CD4-positive, alpha-beta T cell treated with Interleukin-4 for 1 hour (primary cell): ENCODE data around the gene HDGFL2.

Experiments used
- DNase-seq, 2 donors: peaks; one replicate each; pipeline ENCODE4 v3.0.0-alpha.2; 2020 to 2022

HDGFL2 gene

DNA sequence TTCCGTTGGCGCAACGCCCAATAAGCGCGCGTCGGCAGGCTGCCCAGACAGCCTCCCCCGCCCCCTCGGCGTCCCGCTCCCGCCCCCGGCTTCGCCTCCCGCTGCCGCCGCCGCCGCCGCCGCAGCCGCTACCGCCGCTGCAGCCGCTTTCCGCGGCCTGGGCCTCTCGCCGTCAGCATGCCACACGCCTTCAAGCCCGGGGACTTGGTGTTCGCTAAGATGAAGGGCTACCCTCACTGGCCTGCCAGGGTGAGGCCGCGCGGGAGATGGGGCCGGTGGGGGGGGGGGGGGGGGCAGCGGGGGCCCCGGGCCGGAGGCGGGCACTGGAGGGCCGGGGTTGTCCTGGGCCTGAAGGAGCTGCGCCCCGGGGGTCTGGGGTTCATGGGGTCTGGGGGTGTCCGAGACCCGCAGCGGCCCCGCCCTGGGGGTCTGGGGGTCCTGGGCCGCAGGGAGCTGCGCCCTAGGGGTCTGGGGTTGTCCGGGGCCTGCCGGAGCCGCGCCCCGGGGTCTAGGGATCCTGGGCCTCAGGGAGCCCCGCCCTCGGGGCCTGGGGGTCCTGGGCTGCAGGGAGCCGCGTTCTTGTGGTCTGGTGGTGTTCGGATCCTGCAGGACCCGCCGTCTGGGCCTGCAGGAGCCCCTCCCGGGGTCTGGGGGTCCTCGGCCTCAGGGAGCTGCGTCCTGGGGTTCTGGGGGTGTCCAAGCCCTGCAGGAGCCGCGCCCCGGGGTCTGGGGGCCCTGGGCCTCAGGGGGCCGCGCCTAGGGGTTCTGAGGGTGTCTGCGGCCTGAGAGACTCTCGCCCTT, at the start of gene HDGFL2:
TSS of gene HDGFL2 (plus strand) at position 124 of the 801 bp plus-strand sequence. CDS start at position 178, 54 bp downstream.
- no peak for DNase-seq

DNA sequence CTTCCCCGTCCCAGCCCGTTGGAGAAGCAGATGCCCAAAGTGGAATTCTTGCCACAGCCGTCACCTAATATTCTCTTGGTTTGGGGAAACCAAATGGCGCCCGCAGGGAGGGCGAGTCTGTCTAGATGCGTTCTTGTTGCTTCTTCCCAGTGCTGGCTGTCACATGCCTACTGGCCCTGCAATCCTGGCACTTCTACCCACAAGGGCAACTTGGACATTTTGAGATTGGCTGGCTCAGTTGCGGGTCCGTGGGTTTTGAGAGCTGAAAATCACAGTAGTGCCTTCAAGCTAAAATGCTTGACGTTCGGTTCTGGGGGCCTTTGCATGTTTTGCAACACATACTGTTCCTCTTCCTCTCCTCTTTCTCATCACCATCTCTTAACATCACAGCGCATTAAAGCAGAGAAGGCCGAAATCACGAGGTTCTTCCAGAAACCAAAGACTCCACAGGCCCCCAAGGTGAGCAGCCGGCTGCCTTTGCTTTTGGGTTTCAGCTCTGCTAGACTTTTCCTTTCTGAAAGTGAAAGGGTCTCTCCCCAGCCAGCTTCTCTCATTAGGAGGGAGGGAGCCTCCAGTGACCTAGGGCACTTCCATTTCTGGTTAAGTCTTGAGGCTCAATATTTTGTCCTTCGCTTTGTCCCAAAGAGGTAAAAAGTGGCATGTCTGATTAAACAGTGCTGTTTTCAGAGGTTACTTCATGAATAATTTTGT, 48.5 kb upstream of the HDGFL2 start:
- no peak for DNase-seq

DNA sequence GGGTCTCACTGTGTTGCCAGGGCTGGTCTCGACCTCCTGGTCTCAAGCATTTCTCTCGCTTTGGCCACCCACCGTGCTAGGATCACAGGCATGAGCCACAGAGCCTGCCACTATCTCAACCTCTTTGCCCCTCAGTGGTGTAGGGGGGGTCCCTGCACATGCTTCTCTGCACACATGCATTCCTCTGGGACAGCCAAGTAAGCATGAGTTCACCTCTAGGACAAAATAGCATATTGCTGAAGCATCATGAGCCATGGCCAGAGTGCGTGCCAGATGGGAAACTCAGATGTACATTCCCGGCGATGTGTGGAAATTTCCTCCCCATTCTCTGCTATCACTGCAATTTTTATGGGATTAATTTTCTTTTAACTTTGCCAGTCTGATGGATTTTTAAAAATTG, 46.6 kb upstream of the HDGFL2 start:
- no peak for DNase-seq

DNA sequence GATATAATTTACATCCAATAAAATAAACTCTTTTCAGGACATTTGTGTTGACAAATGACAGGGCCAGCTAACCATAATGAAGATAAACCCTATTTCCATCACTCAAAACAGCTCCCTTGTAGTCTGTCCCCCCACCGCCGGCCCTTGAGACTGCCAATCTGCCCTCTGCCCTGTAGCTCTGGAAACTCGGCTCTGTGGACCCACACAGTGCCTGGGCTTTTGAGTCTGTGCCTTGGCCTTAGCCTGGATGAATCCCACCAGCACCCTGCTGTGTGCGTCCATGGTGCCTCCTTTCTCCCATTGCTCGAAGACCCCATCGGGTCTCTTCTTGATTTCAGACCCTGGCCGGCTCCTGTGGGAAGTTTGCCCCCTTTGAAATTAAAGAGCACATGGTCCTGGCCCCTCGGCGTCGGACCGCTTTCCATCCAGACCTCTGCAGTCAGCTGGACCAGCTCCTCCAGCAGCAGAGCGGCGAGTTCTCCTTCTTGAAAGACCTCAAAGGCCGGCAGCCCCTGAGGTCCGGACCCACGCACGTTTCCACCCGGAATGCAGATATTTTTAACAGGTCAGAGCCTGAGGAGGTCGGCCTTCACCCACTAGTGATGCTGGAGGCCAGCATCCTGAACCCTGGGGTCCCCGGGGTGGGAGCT, 43.6 kb upstream of the HDGFL2 start:
- no peak for DNase-seq

DNA sequence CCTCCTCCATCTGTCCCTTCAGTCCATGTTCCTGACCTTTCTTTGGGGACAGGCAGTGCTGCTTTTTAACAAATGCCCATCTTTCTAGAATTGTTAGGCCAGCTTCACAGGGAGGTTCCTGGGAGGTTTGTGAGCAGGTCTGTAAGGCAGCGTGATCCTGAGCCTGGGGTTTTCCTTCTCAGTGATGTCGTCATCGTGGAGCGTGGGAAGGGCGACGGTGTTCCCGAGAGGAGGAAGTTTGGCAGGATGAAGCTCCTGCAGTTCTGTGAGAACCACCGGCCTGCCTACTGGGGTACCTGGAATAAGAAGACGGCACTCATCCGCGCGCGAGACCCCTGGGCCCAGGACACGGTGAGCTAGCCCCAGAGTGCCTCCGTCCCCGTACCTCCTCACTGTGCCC, 42.8 kb upstream of the HDGFL2 start:
- no peak for DNase-seq

DNA sequence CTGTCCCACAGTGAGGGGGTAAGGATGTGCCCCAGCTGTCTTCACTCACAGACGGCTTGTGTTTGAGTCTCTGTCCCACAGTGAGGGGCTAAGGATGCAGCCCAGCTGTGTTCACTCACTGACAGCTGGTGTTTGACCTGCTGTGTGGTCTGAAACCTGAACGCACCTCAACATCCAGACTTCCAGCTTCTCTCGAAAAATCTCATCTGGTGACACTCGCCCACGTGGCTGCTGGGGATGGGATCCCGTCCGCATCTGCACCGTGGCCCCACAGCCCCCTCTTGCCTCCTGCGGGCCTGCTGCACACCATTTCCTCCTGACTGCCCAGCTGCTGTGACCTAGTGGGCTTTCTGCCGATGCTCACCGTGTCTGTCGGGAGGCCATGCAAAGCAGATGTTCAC, 42.3 kb upstream of the HDGFL2 start:
- DNase-seq, result no peak

DNA sequence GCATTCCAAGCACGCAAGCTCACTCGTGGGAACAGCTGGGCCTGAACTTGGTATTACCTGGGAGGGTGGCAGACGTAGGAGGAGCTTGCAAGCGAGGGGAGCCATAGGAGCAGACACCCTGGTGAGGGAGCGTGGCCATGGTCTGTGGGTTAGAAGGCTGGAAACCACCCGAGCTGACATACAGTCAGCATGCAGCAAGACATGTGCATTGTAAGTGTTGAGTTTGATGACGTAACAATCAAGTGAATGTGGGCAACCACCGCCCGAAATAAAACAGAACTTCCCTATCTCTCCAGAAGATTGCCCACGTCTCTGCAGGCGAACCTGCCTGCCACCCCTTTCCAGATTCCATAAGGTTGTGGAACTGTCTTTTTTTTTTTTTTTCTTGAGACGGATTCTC, 41.3 kb upstream of the HDGFL2 start:
- DNase-seq, result peak; percentile 33 to 76

DNA sequence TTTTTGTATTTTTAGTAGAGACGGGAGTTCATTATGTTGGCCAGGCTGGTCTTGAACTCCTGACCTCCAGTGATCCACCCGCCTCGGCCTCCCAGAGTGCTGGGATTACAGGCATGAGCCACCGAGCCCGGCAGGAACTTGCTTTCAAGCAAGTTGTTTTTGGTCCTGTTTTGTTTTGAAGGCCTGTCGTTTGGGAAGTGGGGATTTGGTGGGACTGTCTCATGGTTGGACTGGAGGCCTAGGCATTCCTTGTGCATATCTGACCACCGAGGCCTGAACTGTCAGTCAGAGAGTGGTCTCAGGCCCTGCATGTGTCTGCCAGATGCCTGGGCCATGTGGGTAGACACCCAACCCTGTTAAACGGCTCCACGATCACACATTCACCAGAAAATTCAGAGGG, 40.8 kb upstream of the HDGFL2 start:
- DNase-seq, result no peak

DNA sequence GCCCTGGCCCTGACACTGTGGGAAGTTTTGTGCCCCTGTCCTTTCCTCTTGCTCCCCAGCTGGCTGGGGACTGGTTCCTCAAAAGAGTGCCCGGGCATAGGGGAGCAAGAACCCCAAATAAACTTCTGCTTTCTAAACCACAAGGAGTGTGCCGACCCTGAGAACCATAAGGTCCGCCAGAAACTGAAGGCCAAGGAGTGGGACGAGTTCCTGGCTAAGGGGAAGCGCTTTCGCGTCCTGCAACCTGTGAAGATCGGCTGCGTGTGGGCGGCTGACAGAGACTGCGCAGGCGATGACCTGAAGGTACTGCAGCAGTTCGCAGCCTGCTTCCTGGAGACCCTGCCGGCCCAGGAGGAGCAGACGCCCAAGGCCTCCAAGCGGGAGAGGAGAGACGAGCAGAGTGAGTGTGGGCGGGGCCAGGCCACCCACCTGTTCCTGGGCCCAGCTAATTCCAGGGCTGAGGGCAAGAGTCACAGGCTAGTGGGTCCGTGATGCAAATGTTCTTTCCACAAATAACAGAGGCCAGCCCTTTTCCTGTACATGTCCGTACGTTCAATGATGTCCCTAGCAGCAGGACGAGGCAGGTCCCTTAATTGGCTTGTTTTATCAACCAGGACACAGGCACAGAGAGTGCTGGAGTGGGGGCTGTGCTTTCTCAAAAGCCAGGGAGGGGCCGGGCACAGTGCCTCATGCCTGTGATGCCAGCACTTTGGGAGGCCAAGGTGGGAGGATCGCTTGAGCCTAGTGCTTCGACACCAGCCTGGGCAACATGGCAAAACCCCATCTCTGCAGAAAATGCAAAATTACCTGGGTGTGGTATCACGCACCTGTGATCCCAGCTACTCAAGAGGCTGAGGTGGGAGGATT, 40.1 kb upstream of the HDGFL2 start:
- peak; percentile 11 to 62 for DNase-seq

DNA sequence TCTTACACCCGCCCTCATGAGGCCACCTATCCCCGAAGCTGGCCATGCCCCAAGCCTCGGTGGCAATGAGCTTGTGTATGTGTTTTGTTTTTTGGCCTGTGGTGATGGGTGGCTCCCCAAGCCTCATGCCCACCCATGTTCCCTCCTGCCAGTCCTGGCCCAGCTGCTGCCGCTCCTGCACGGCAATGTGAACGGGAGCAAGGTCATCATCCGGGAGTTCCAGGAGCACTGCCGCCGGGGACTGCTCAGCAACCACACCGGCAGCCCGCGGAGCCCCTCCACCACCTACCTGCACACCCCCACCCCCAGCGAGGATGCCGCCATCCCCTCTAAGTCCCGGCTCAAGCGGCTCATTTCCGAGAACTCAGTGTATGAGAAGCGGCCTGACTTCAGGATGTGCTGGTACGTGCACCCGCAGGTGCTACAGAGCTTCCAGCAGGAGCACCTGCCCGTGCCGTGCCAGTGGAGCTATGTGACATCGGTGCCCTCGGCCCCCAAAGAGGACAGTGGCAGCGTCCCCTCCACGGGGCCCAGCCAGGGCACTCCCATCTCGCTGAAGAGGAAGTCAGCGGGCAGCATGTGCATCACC, 39.1 kb upstream of the HDGFL2 start:
- no peak for DNase-seq

DNA sequence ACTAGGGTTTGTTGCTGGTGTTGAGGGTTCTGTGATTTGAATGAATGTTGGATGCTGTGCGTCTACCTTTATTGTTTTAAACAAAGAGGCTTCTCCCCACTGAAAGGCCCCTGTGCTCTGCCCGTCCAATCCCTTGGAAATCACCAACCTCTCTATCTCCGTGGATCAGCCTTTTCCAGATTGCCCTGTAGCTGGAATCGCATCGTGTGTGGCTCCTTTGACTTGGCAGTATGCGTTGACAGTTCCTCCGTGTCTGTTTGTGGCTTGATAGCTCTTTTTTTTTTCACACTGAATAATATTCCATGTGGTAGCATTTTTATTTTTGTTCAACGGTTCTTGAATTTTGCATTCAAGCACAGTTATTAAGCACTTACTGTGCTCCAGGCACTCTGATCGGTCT, 37.7 kb upstream of the HDGFL2 start:
- no peak for DNase-seq

DNA sequence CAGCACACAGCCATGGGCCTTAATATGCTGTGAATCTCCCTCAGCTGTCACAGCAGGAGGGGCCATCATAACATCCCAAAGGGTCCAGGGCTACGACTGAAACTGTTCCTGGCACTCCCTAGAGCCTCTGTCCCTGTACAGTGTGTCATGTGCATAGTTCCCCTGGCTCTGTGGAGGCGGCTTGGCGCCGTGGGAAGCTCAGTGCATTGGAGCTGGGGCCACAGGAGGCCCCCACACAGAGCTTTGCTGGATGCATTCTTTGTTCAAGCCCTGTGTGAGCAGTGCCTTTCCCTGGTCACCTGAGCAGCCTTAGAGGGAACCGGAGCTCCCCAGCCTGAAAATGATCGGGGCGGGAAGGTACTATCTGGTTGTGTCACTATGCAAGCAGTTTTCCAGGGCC, 35.9 kb upstream of the HDGFL2 start:
- DNase-seq, result no peak

DNA sequence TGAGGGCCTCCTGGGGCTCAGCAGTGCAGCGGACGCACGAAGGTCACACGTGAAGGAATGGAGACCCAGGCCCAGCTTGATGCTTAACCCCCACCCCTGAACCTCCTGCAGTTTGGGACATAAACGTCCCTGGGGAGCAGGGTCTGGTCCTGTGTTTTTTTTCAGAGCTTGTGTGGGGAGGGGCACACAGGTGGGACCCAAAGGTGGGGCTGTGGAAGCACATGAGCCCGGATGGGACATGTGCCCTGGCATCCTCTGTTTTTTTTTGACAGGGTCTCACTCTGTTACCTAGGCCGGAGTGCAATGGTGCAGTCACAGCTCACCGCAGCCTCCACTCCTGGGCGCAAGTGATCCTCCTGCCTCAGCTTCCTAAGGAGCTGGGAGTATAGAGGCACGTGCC, 35.0 kb upstream of the HDGFL2 start:
- DNase-seq, result no peak

DNA sequence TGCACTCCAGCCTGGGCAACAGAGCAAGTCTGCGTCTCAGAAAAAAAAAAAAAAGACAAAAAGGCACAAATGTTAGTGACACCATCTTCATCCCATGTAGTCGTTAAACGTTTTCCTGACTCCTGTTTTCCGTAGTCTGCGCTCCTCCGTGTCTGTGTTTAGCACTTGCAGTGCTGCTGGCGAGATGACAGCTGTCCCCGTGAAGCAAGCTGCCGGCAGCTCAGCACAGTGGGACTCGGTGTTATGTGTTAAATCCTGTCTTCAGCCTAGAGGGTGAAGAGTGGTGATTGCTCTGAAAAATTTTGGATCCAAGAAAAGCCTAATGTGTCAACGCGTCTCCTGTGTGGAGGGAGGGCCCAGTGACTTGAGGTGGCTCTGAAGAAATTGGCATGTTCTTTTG, 32.9 kb upstream of the HDGFL2 start:
- no peak for DNase-seq

DNA sequence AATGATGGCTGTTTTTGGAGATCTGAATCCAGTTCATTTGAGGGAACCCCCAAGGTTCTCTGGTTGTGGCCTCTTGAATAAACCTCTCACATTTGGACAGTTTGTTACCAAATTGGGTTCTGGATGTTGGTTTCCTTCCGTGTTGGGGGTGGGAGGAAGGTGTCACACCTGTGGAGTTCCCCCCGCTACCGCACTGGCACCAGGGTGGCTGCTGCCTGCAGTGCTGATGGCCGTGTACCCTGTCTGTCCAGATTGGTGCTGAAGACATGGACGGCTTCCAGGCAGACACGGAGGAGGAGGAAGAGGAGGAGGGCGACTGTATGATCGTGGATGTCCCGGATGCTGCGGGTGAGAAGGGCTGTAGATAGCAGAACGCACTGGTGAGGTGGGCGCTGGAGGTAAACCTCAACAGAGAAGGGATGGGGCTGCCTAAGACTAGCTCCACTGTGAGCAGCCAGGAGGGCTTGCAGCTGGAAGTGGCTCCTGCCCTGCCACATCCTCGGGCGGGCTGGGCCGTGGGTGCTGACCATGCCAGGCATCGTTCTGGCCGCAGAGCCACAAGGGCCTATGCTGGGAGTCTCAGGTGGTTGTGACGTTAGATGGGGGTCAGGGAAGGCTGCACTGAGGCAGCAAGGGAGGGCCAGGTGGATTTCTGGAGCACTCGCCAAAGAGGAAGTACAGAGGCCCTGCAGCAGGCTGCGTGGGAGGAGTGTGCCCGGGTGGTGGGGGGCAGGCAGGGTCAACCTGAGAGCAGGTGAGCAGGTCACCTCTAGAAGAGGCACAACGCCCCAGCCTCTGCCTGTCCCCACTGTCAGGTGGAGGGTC, 29.9 kb upstream of the HDGFL2 start:
- DNase-seq, result no peak

DNA sequence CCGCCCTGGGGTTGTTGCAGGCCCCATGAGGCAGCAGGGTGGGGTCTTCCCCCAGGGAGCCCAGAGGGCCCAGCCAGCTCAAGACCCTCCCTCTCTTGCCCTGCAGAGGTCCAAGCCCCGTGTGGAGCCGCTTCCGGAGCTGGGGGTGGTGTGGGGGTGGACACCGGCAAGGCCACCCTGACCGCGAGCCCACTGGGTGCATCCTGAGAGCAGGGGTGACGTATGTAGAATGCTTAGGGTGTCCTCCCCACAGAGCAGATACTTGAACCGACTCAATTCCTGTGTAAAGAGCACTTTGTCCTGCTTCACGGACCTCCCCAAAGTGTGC, 29.3 kb upstream of the HDGFL2 start:
- DNase-seq, result no peak

DNA sequence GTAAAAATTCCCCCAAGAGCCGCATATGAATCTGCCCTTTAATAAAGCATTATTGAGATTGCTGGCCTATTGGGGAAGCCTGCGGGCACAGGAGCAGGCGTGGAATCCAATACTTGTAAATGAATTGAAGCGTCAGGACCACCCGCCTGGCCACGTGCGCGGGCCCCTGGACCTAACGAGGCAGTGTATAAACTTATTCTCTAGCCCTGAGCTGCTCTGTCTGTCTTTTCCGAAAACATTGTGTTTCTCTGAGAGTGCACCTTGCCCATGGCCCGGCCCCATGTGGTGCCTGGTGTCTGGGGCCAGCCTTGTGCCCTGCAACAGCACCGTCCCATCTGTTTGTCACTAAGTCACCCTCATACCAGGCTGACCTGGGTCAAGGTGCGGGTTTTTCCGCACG, 28.9 kb upstream of the HDGFL2 start:
- DNase-seq, result no peak

DNA sequence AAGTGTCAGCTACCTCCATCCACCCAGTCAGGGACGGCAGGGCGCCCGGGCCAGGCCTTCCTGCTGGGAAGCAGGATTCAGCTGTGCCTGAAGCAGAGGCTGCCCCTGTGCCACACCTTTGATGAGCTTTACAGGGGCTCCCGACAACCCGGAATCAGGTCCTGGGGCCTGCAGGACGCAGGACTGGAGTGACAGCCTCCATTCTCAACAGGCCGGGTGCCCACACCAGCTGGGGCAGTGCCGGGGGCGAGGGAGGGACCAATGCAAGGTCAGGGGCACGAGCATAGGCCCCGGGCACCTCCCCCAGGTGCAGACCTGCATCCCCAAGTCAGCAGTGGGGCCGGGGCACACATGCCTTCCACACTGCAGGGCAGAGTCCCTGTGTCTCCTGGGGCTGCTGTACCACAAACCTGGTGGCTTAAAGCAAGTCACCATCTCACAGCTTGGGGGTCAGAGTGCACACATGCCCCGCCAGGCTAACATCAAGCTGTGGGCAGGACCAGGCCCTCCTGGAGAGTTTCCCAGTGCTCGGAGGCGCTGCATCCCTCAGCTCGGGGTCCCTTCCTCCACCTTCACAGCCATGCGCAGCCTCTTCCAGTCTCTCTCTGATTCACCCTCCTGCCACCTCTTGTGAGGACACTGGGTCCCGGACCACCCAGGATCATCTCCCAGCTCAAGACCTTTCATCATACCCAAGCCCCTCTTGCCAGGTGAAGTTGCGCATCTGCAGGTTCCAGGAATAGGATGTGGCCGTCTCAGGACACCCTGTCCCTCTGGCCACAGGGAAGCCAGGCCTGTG, 27.9 kb upstream of the HDGFL2 start:
- DNase-seq, result no peak

DNA sequence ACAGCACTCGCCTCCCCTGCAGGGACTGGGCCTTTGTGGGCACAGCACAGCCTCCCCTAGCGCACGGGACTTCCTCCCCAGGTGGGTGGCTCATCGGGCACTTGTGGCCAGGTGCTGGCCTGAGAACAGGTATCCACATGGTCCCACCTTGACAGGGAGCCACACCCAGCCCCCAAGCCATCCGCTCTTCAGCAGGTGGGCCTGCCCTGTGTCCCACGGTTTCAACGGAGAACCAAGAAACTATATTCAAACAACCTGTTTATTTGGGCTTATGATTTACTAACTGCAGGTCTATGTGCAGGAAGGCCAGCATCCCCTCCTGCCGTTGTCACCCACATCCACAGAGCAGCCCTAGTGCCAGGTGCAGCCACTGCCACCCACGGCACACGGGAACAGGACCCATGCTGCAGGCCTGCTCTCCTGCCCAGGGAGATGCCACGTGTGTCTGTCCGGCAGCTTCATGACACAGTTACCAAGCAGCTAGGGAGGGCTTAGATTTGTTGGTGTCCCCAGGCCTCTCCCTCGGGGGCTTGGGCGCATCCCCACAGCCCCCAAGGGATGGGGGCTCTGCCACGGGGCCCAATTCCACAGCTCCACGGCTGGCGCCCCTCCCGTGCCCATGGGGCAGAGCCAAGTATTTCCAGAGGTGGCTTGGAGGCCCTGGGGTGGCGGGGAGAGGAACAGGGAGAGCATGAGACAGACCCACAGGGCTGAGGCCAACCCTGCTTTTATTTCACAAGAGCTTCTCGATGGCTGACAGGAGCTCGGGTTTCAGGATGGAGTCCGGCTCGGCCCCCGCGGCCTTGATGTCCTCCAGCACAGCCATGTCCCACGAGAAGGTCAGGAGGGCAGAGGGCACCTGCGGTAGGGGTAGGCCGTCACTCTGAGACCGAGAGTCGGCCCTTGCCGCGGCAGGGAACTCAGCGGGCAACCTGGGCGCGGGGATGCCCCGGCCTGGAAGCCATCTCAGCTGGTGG, 27.0 kb upstream of the HDGFL2 start:
- DNase-seq, result no peak
